ENCODE measurements around the gene RASSF6.
"Not testable (repeated sequence)": the region's sequence is repeated elsewhere in the genome, so short reads cannot be mapped to it uniquely, and the experiment has no call there.

RASSF6 gene

DNA sequence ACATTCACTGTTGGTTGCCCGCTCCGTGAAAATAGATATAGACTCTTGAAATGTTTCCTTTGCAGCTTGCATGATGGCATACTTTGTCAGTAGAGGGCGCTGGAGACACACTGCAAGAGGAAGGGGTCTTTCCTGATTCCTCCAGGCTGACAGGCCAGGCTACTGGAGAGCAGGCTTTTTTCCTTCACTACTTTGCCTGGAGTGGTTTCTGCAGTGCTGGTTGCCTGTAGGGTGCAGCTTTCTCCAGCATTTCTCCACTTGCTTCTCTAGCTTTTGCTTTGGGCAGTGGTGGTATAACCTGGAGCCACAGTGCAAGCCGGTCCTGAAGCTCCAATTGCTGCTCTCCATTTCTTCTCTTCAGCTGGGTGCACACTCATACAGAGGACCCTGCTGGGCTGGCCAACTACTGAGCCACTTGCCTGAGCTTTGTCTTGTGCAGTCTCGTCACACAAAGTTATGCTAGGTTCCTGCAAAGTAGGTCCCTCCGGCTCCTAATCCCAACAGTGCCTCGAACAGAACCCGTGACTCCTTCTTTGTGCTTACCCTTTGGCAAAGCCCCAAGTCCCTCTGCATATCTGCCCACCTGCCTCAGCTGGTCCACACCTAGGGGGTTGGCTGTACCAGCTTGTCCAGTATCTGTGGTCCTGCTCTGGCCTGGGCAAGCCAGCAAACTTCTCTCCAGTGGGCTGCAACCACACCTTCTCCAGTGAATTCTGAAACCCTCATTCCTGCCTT is 46.3 kb downstream of the RASSF6 start:
- peak; percentile 45 for DNase-seq

DNA sequence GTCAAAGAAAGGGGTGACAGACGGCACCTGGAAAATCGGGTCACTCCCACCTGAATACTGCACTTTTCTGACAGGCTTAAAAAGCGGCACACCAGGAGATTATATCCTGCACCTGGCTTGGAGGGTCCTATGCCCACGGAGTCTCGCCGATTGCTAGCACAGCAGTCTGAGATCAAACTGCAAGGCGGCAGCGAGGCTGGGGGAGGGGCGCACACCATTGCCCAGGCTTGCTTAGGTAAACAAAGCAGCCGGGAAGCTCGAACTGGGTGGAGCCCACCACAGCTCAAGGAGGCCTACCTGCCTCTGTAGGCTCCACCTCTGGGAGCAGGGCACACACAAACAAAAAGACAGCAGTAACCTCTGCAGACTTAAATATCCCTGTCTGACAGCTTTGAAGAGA is 69.4 kb downstream of the RASSF6 start:
- DNase-seq = not testable (repeated sequence)

- DNase-seq = no peak
Observed at GRCh38 chr4:73544620-73545019, 75.6 kb downstream of the RASSF6 start.

DNA sequence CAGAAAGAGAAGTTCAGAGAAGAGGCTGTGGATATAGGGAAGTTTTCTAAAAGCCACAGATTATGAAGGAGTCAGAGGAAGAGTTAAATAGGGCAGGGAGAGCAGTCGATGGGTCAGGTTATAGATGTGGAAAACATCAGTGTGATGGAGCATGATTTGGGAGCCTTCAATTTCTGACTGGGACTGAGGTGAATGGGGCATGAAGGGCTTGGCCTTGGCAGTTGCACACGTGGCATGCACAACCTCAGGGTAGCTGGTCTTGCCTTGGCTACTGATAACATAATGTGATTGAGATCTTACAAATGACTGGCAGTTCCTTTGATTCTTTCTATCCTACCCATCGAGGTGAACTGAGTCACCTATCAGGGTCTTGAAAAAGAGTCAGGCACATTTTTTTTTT is 79.0 kb downstream of the RASSF6 start:
- no peak for DNase-seq

GRCh38 chr4:73540826-73541225 is 79.4 kb downstream of the RASSF6 start:
- DNase-seq = no peak

DNA sequence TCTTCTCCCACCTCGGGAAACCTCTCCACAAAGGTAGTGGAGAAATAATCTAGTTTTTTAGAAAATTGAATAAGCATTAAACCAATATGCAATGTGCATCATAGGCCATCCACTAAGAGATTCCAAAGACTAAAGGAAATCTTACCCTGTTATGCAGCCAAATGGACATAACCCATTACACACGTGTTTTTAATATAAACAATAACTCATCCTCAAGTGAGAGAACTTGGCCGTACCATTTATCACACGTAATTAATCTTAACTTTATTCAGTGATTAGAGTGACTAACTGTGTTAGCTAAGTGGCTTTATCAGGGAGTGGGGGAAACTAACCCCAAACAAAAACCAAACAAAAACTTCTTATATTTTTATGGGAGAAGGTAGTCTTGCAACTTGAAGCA is 80.8 kb downstream of the RASSF6 start:
- no peak for DNase-seq

GRCh38 chr4:73538162-73538561 is 82.1 kb downstream of the RASSF6 start:
- DNase-seq = peak; percentile 57

- DNase-seq = no peak
Observed at GRCh38 chr4:73533515-73534422, 86.5 kb downstream of the RASSF6 start.

DNA sequence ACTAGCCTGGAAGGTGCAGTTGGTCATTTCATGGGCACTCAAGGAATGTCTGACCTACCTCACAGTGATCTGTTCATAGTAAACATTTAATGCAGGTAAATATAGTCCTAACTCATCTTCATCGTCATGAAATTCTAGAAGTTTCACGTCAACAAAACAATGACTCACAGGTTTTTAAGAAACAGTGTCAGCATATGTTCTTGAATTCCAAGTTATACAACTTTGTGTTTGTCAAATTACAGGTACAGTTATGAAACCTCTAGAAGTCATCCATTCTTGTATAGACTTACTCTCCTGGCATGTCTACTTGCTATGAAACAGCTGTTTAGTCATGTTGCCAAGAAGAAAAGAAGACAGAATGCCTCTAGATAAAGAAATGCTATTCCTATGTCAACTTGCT is 92.1 kb downstream of the RASSF6 start:
- no peak for DNase-seq

GRCh38 chr4:73527196-73527595 is 93.0 kb downstream of the RASSF6 start:
- no peak for DNase-seq

DNA sequence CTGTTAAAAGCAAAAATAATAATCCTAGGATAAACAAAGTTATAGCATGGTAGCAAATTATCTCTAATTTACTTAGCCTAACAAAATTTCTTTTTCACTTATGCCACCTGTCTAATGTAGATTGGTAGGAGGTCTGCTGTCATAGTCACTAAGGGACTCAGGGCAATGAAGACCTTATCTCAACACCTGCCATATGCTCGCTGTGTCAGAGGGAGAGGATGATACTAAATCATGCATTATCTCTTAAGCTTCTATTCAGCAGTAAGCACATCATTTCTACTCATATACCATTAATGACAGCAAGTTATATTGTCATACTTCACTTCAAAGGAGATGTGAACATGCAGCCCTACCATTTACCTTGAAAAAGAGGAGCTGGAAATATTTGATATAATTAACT is 94.6 kb downstream of the RASSF6 start:
- DNase-seq = no peak

DNA sequence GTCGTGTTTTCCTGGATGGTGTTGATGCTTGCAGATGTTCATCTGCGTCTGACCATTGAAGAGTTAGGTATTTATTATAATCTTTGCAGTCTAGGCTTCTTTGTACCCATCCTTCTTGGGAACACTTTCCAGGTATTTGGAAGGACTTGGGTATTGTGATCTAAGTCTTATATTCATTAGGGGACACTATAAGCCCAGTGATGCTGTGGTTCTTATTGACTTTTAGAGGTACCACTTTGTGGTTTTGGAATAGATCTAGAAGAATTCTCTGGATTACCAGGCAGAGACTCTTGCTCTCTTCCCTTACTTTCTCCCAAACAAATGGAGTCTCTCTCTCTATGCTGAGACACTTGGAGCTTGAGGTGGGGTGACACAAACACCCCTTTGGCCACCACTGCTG is 97.1 kb downstream of the RASSF6 start:
- DNase-seq = no peak
